ENCODE data around the gene YIF1B. TPM values are rescaled to one million over a fixed set of nuclear protein-coding genes. Genes with fewer than 3 reads are reported as not detected.
"Not testable (repeated sequence)": the region's sequence is repeated elsewhere in the genome, so short reads cannot be mapped to it uniquely, and the experiment has no call there.

YIF1B gene
- 10 to 100 TPM; 34.7 to 71.9 TPM for total RNA-seq

DNA sequence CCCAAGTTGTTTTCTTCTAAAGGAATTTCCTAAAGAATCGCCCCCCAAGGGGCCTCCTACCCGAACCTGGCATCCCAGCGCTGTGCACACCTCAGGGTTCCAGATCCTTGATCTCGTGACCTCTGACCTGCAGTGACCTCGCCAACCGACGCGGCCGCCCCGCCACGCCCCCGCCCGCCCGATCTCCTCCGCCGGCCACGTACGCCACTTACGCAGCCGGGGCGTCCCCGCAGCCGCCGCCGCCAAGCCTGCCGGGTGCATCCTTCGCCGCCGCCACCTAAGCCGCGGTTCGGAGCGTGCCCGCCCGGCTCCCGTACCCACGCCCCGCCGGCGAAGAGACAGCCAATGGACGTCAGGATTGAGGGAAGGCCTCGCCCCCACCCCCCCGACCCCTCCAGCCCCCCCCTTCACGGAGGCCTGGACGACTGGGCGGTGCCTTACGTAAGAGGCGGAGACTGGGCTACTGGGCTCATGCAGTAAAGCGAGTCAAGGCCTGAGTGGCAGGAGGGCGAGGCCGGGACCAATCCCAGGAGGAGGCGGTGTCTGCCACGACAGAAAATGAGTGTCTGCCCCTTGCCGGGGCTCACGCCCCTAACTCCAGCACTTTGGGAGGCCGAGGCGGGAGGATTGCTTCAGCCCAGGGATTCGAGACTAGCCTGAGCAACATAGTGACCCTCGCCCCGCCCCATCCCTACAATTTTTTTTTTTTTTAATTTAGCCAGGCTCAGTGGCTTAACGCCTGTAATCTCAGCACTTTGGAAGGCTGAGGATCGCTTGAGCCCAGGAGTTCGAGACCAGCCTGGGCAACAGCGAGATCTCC lies at the start of gene YIF1B:
TSS of gene YIF1B (minus strand) at position 291 of the 820 bp plus-strand sequence. CDS start at position 261, 30 bp downstream.
- no peaks in the 10 kb centered on the region for H3K27me3 ChIP-seq (replicated peaks; ENCODE audit: insufficient read depth)
- H3K36me3 ChIP-seq: no peaks in the 10 kb centered on the region
- DNase-seq (ENCODE audit: low spot score): peak; percentile 96
- H3K9me3 ChIP-seq: no peaks in the 10 kb centered on the region
- TF ChIP-seq, protein P1, sequence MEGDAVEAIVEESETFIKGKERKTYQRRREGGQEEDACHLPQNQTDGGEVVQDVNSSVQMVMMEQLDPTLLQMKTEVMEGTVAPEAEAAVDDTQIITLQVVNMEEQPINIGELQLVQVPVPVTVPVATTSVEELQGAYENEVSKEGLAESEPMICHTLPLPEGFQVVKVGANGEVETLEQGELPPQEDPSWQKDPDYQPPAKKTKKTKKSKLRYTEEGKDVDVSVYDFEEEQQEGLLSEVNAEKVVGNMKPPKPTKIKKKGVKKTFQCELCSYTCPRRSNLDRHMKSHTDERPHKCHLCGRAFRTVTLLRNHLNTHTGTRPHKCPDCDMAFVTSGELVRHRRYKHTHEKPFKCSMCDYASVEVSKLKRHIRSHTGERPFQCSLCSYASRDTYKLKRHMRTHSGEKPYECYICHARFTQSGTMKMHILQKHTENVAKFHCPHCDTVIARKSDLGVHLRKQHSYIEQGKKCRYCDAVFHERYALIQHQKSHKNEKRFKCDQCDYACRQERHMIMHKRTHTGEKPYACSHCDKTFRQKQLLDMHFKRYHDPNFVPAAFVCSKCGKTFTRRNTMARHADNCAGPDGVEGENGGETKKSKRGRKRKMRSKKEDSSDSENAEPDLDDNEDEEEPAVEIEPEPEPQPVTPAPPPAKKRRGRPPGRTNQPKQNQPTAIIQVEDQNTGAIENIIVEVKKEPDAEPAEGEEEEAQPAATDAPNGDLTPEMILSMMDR (IDR thresholded peaks at IDR 0.05): peak in 1 of 4 experiments; percentile 26
- TF ChIP-seq POLR2AphosphoS5 (IDR thresholded peaks at IDR 0.05) (peak; percentile 83), POLR2A (IDR thresholded peaks at IDR 0.05) (peak; percentile 38)
- peak within 1 kb of the TSS; percentile 66 to 79 for H3K27ac ChIP-seq
- H3K4me1 ChIP-seq (replicated peaks): no peaks in the 10 kb centered on the region
- intact Hi-C loops (cut with DNase I): loop anchor here (5.0 kb wide), 1 partner anchor 64 kb away; no protein-coding TSS in a partner anchor
- 2% methylated on average over 57 of the region's 64 CpGs for WGBS
- H3K4me3 ChIP-seq: peak within 1 kb of the TSS; percentile 37 to 48

DNA sequence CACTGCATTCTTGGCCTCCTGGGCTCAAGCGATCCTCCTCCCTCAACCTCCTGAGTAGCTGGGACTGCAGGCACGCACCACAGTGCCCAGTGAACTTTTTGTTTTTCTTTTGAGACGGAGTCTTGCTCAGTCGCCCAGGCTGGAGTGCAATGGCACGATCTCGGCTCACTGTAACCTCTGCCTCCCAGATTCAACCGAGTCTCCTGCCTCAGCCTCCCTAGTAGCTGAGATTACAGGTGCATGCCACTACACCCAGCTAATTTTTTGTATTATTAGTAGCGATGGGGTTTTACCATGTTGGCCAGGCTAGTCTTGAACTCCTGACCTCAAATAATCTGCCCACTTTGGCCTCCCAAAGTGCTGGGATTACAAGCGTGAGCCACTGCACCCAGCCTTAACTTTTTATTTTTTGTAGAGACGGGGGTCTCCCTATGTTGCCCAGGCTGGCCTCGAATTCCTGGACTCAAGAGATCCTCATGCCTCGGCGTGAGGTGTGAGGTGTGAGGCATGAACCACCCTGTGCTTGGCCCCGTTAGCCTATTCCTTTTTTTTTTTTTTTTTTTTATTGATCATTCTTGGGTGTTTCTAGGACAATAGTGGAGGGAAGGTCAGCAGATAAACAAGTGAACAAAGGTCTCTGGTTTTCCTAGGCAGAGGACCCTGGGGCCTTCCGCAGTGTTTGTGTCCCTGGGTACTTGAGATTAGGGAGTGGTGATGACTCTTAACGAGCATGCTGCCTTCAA lies 47.4 kb upstream of the YIF1B start:
- DNase-seq (ENCODE audit: low spot score); H3K36me3 ChIP-seq; intact Hi-C loops (cut with DNase I); H3K27me3 ChIP-seq (replicated peaks; ENCODE audit: insufficient read depth); H3K4me3 ChIP-seq; H3K4me1 ChIP-seq (replicated peaks); H3K9me3 ChIP-seq: not testable (repeated sequence)
- WGBS: 80% methylated on average over 15 of the region's 16 CpGs
- peak overlapping the region in 1 of 2 donors; percentile 66 for H3K27ac ChIP-seq

DNA sequence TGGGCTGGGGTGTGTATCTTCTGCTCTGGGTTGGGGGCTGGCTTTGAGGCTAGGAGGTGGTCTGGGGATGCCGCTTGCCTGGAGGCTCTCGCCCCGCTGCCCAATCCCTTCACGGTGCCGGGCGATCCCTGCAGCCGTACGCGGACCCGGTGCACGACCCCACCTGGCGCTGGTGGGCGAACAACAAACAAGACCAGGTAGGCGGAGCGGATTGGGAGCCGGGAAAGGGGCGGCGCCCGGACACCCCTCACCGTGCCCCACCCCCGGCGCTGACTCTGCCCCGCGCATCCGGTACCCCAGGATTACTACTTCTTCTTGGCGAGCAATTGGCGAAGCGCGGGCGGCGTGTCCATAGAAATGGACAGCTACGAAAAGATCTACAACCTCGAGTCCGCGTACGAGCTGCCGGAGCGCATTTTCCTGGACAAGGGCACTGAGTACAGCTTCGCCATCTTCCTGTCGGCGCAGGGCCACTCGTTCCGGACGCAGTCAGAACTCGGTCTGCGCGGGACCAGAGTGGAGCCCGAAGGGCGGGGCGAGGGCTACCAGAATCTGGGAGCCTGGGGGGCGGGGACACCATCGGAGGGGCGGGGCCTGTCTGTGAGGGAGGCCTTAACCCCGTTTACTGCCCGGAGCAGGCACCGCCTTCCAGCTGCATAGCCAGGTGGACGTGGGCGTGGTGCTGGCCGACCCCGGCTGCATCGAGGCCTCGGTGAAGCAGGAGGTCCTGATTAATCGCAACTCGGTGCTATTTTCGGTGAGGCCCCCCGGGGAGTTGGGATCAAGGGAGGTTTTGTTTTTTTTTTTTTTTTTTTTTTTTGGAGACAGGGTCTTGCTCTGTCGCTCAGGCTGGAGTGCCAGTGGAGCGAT lies 46.6 kb upstream of the YIF1B start:
- Histone ChIP-seq H3K27ac (peak overlapping the region; percentile 64 to 66), H3K27me3 (replicated peaks; ENCODE audit: insufficient read depth) (peaks cover 3% of the 10 kb centered on the region), H3K4me1 (replicated peaks) (no peaks in the 10 kb centered on the region), H3K9me3 (no peaks in the 10 kb centered on the region), H3K36me3 (no peaks in the 10 kb centered on the region), H3K4me3 (peak overlapping the region; percentile 36 to 53)
- whole genome bisulfite sequencing: 2% methylated on average over 67 of the region's 68 CpGs
- DNase-seq (ENCODE audit: low spot score): peak; percentile 71
- TF ChIP-seq POLR2AphosphoS5 (IDR thresholded peaks at IDR 0.05) (peak; percentile 17), POLR2A (IDR thresholded peaks at IDR 0.05) (peak; percentile 30)
- TF ChIP-seq, protein P1 (IDR thresholded peaks at IDR 0.05): no peak
- intact Hi-C loops (cut with DNase I): no loop called here

GRCh38 chr19:38361633-38362075 lies 45.9 kb upstream of the YIF1B start:
- DNase-seq (ENCODE audit: low spot score): peak; percentile 78
- Histone ChIP-seq H3K9me3 (no peaks in the 10 kb centered on the region), H3K4me1 (replicated peaks) (no peaks in the 10 kb centered on the region), H3K27ac (peak overlapping the region; percentile 64 to 66), H3K4me3 (peak overlapping the region; percentile 36 to 53), H3K36me3 (no peaks in the 10 kb centered on the region), H3K27me3 (replicated peaks; ENCODE audit: insufficient read depth) (peaks cover 3% of the 10 kb centered on the region)
- WGBS: 1% methylated on average over 18 of the region's 37 CpGs
- TF ChIP-seq, protein P1 (IDR thresholded peaks at IDR 0.05): peak in 2 of 4 experiments; percentile 29 to 45
- no peak for TF ChIP-seq POLR2A (IDR thresholded peaks at IDR 0.05)
- intact Hi-C loops (cut with DNase I): no loop called here
